ENCODE results near the gene ZNF831.

The ZNF831 gene

DNA sequence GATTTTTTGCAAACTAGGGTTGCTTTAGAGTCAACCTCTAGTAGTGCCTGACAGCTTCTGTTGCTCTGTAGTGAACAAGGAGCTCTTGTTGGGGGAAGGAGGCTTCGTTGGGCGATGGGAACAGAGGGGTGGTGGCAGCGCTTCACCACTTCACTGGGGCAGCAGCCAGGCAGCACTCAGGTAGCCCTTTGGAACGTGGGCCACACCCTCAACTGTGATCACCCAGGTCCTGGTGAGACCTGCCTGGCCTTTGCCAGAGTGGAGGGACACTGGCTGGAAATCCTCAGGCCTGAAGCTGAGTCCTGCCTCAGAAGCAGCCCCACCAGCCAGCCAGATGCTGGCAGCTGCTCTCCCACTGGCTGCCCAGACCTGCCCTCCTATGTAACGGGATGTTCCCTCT lies 126.4 kb downstream of the ZNF831 start:
- FAIRE-seq (no peak), DNase-seq (ENCODE audit: insufficient read length, low spot score) (no peak)
- TF ChIP-seq, protein P1, sequence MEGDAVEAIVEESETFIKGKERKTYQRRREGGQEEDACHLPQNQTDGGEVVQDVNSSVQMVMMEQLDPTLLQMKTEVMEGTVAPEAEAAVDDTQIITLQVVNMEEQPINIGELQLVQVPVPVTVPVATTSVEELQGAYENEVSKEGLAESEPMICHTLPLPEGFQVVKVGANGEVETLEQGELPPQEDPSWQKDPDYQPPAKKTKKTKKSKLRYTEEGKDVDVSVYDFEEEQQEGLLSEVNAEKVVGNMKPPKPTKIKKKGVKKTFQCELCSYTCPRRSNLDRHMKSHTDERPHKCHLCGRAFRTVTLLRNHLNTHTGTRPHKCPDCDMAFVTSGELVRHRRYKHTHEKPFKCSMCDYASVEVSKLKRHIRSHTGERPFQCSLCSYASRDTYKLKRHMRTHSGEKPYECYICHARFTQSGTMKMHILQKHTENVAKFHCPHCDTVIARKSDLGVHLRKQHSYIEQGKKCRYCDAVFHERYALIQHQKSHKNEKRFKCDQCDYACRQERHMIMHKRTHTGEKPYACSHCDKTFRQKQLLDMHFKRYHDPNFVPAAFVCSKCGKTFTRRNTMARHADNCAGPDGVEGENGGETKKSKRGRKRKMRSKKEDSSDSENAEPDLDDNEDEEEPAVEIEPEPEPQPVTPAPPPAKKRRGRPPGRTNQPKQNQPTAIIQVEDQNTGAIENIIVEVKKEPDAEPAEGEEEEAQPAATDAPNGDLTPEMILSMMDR (IDR thresholded peaks at IDR 0.05; ENCODE audit: insufficient read depth, missing control alignments): no peak

DNA sequence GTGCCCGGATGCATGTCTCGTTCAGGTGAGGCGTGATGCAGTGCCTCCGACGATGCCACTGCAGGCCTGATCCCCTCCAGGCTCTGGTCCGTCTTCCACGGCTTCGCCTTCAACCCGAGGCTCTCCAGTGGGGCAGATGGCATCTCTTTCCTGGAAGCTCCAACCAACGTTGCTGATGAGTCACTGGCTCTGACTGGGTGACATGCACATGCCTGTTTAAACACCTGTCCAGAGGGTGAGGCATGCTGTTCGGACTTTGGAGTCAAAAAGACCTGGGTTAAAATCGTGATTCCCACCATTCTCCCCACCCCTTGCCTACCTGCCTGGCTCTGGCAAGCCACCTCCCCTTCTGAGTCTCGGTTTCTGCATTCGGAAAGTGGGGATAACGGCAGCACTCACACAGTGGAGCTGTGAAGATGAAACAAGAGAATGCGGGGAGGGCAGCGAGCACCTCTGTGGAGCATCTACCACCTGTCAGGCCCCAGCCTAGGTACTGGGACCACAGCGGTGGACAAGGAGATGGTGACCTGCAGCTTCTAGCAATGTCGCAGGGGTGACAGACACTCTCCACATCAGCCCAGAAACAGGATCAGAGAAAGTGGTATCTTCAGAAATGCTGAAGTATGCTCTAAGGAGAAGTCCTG lies 128.2 kb downstream of the ZNF831 start:
- no peak for DNase-seq (ENCODE audit: insufficient read length, low spot score)

DNA sequence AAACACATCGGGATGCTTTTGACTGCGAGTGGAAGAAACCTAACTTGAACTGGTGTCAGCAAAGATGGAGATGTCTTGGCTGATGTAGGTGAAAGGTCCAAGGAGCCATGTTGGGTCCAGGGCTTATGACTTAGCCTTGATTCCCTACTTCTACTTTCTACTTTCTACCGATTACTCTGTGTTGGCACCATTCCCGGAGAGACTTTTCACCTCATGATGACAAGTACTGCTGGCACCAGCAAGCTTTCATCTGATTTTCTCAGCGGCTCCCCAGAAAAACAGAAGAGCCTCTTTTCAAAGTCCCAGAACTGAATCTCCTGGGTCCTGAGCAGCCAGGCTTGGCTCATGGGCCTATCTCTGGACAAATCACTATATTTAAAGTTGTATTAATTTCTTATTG lies 131.9 kb downstream of the ZNF831 start:
- TF ChIP-seq, protein P1 (IDR thresholded peaks at IDR 0.05; ENCODE audit: insufficient read depth, missing control alignments): no peak
- DNase-seq (ENCODE audit: insufficient read length, low spot score) (no peak), FAIRE-seq (no peak)

More for the DNA sequence above, 128.2 kb downstream of the ZNF831 start:
- no peak for FAIRE-seq
- TF ChIP-seq, protein P1 (IDR thresholded peaks at IDR 0.05; ENCODE audit: insufficient read depth, missing control alignments): no peak

DNA sequence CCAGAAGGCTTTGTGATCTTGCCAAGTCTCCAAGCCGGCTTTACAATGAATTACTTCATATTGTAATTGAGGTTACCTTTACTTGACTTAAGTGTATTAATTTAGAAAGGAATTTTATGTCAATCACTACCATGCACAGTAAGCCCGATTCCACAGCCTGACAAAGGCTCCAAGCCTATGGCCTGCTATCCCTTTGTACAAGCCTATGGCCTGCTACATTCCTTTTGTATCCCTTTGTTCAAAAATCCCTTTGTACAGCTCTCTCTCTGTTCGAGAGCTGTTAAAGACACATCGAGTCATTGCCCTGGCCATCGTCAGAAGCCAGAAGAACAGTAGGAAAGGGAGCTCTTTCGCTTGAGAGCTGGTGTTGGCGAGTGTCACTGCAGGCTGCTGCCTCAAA lies 134.1 kb downstream of the ZNF831 start:
- TF ChIP-seq, protein P1 (IDR thresholded peaks at IDR 0.05; ENCODE audit: insufficient read depth, missing control alignments): no peak
- no peak for DNase-seq (ENCODE audit: insufficient read length, low spot score)
- no peak for FAIRE-seq

DNA sequence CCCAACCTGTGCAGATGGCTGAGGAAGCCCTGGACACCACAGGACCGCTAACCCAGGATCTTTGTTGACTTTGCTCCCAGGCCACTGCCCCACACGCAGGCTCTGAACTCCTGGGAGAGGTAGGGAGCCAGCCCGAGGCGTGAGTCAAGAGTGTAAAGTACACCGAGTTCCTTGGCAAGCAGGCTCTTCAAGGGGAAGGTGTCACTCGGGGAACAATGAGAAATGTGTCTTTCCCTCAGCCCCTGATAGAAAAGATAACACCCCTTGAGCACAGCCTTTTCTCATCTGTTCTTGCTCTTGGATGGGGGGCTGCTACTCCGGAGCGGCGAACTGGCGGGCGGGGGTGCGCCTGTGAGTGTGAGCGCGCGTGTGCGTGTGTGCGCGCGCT lies 136.3 kb downstream of the ZNF831 start:
- FAIRE-seq: no peak
- TF ChIP-seq, protein P1 (IDR thresholded peaks at IDR 0.05; ENCODE audit: insufficient read depth, missing control alignments): no peak
- DNase-seq (ENCODE audit: insufficient read length, low spot score): no peak

DNA sequence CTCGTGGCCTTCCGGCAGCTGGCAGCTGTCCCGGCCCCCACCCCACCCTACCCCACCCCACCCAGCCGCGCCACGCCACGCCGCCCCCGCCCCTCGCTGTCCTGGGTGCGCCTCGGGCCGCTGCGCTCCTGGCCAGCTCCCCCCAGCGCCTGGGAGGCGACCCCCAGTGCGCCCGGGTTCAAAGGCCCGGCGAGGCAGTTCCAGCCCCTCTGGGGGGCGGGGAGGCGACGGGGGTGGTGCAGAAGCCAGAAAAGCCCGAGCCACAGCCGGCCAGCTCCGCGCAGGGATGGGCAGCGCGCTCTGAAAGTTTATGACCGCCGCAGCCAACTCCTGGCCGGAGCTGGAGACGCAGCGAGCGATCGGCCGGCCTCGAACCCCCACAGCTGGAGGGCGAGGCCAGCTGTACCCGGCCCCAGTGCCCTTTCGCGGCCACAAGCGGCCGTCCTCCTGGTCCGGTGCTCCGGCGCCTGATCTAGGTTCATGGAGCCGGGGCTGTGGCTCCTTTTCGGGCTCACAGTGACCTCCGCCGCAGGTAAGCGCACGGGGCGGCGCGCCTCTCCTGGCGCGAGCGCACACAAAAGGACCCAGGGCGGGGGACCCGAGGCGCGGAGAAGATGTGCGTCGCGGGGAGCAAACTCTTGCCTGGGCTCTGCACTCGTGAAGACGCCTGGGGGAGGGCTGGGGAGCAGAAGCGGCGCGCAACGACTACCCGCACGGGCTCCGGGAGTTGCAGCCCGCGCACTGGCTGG lies 136.9 kb downstream of the ZNF831 start, which contains the start of gene EDN3:
Gene EDN3, plus strand, starts transcription at position 279 of the 749 bp plus-strand sequence. Its CDS starts 202 bp downstream, at position 481.
- FAIRE-seq (no peak), DNase-seq (ENCODE audit: insufficient read length, low spot score) (no peak)
- TF ChIP-seq, protein P1 (IDR thresholded peaks at IDR 0.05; ENCODE audit: insufficient read depth, missing control alignments): no peak
